Measurements from ENCODE around the gene SGCA.

DNA sequence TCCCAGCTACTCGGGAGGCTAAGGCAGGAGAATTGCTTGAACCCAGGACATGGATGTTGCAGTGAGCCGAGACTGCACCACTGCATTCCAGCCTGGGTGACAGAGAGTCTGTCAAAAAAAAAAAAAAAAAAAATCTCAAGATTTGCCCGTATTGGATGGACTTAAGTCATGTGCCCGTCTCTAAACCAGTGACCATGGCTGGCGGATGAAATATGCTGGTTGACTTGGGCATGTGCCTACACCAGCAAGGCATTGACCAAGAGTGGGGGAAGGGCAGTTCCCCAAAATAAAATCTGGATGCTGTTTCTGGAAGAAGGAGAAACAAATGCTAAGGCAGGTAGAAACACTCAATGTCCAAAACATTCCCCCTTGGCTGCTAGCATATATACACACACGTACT is 57.1 kb downstream of the SGCA start:
- TF ChIP-seq, protein P1, sequence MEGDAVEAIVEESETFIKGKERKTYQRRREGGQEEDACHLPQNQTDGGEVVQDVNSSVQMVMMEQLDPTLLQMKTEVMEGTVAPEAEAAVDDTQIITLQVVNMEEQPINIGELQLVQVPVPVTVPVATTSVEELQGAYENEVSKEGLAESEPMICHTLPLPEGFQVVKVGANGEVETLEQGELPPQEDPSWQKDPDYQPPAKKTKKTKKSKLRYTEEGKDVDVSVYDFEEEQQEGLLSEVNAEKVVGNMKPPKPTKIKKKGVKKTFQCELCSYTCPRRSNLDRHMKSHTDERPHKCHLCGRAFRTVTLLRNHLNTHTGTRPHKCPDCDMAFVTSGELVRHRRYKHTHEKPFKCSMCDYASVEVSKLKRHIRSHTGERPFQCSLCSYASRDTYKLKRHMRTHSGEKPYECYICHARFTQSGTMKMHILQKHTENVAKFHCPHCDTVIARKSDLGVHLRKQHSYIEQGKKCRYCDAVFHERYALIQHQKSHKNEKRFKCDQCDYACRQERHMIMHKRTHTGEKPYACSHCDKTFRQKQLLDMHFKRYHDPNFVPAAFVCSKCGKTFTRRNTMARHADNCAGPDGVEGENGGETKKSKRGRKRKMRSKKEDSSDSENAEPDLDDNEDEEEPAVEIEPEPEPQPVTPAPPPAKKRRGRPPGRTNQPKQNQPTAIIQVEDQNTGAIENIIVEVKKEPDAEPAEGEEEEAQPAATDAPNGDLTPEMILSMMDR (conservative IDR thresholded peaks at IDR 0.05) = no peak
- no peak for TF ChIP-seq EZH2 (IDR thresholded peaks at IDR 0.05; ENCODE audit: low read depth)

All from PC-9 (cell line).